ENCODE data around the gene POF1B.

POF1B gene

DNA sequence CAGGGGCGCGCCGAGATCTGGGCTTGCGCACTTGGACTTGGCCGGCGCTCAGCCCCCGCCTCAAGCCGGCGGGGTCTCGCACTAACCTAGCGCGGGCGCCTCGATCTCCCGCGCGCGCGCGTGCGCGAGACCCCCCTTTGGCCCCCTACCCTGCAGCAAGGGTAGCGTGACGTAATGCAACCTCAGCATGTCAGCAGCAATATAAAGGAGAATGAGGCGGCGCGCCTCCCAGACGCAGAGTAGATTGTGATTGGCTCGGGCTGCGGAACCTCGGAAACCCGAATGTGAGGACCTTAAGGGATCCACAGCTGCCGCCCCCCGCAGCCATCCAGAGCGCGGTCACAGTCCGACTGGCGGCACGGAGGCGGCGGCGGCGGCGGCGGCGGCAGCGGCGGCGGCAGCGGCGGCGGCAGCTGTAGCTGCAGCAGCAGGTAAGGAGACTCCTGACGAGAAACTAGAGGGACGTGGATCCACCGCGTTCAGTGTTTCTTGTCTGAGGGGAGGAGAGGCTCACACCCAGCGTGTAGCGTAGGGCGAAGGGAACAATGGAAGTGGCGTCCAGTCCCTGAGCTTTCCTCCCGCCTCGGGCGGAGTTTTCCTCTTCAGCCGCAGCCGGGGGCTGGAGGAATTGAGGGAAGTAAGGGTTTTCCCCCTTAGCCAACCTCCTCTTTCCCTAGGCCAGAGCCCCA lies 135.6 kb downstream of the POF1B start, which contains the start of the genes SATL1 and ZNF711:
Gene SATL1 (minus strand): TSS at position 19 of the 689 bp plus-strand sequence. CDS start 134,811 bp downstream, outside the sequence.
Gene ZNF711 (plus strand): TSS at position 231 of the 689 bp plus-strand sequence. CDS start 3,582 bp downstream, outside the sequence.
- no peak for DNase-seq (ENCODE audit: low spot score)

DNA sequence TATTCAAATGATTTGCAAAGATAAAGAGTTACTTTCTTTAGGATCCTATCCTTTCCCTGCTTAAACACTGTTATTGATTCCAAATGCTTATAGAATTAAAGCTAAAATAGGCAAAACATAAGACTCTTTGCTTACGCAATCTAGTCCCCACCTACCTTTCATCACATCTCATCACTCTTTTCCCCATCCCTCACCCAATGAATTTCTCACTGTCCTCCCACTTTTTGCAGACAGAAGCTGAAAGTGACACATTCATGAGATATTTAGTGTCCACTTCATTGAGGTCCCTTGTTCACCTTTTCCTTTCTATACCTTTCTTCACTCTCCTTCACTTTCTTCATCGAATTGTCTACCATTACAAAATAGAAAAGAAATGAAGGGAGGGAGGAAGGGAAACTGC lies 136.3 kb downstream of the POF1B start:
- DNase-seq (ENCODE audit: low spot score): no peak

All from HuH-7 (cell line).